B cell (primary cell): ENCODE measurements around the gene BANP. TPM values are rescaled to one million over a fixed set of nuclear protein-coding genes. Genes with fewer than 3 reads are reported as not detected.
"Not testable (repeated sequence)": the region's sequence is repeated elsewhere in the genome, so short reads cannot be mapped to it uniquely, and the experiment has no call there.

Source experiments
- ATAC-seq: fragments of 200-7000 bp; cut with Tn5 transposase; one replicate; pipeline ENCODE4 v1.10.0; 2021; ENCODE audit warnings: low read depth, mild to moderate bottlenecking, moderate number of reproducible peaks, moderate library complexity
- CTCF ChIA-PET: fragments of 350-600 bp; sonication (Branson Sonifier 250); formaldehyde crosslinking; loops from one replicate; lab custom pipeline; 2021; ENCODE audit warnings: antibody characterized with exemption, inconsistent platforms; lab: Charles Lee
- POLR2A ChIA-PET: fragments of 350-600 bp; sonication (Branson Sonifier 250); formaldehyde crosslinking; loops from one replicate; lab custom pipeline; 2021; ENCODE audit warnings: antibody characterized with exemption; lab: Charles Lee
- DNase-seq: peaks from one replicate; pipeline ENCODE4 v3.0.0; 2013
- H2AFZ ChIP-seq: 2 replicates; pipeline ENCODE4 v1.6.1; 2012; ENCODE audit warnings: mild to moderate bottlenecking, low read depth, low read length; ENCODE audit not compliant: insufficient read depth, poor library complexity, severe bottlenecking
- H3K27ac ChIP-seq, 2 donors: 1 replicate in 1 of 2; 2 replicates in 1 of 2; pipeline ENCODE4 v1.5.1; 2012 to 2013; ENCODE audit warnings: low read length in 2 of 2, mild to moderate bottlenecking in 2 of 2, moderate library complexity in 1 of 2
- H3K27me3 ChIP-seq, 4 experiments: fragments of 200-600 bp in 1 of 4; sonication (generic) in 1 of 4; replicated peaks in 1 of 4; 1 replicate in 2 of 4; 2 replicates in 2 of 4; pipeline versions ENCODE4 v1.6.1 to v1.7.0; 2013 to 2016; ENCODE audit warnings: low read length in 3 of 4, mild to moderate bottlenecking in 2 of 4, mixed read lengths in 1 of 4, moderate library complexity in 1 of 4; ENCODE audit not compliant: insufficient read depth in 4 of 4, control insufficient read depth in 3 of 4; ENCODE audit errors: control extremely low read depth in 1 of 4
- H3K36me3 ChIP-seq, 2 experiments: replicated peaks in 1 of 2; 1 replicate in 1 of 2; 2 replicates in 1 of 2; pipeline versions ENCODE4 v1.6.1 to v1.7.1; 2013; ENCODE audit warnings: low read length in 1 of 2; ENCODE audit not compliant: insufficient read depth in 2 of 2, control insufficient read depth in 1 of 2; ENCODE audit errors: control extremely low read depth in 1 of 2, extremely low read depth in 1 of 2
- H3K4me1 ChIP-seq, 2 donors: fragments of 200-600 bp in 1 of 2; sonication (generic) in 1 of 2; 1 replicate in 1 of 2; 2 replicates in 1 of 2; pipeline versions ENCODE4 v1.5.1 to v1.6.1; 2013 to 2017; ENCODE audit warnings: low read length in 2 of 2; ENCODE audit not compliant: control insufficient read depth in 2 of 2, insufficient read depth in 2 of 2
- H3K4me2 ChIP-seq: replicated peaks from 2 replicates; pipeline ENCODE3; 2012; ENCODE audit warnings: mild to moderate bottlenecking, low read depth, low read length; ENCODE audit not compliant: poor library complexity, severe bottlenecking
- H3K4me3 ChIP-seq, 5 experiments: fragments of 200-600 bp in 1 of 5; sonication (generic) in 1 of 5; 1 replicate in 3 of 5; 2 replicates in 2 of 5; pipeline versions ENCODE4 v1.5.1 to v1.7.0; 2011 to 2016; ENCODE audit warnings: low read length in 4 of 5, mild to moderate bottlenecking in 4 of 5, low read depth in 2 of 5, control low read depth in 1 of 5, moderate library complexity in 1 of 5; ENCODE audit not compliant: insufficient read depth in 1 of 5; ENCODE audit errors: control extremely low read depth in 1 of 5, extremely low read depth in 1 of 5
- H3K79me2 ChIP-seq: fragments of 200-600 bp; sonication (generic); one replicate; pipeline ENCODE4 v1.6.0; 2016; ENCODE audit warnings: low read length; ENCODE audit not compliant: control insufficient read depth, insufficient read depth
- H3K9ac ChIP-seq: fragments of 200-600 bp; sonication (generic); 2 replicates; pipeline ENCODE4 v1.6.1; 2017; ENCODE audit warnings: mild to moderate bottlenecking, low read length, moderate library complexity
- H3K9me3 ChIP-seq, 3 donors: one replicate each; pipeline versions ENCODE4 v1.6.1 to v1.7.1; 2013; ENCODE audit warnings: low read length in 2 of 3; ENCODE audit not compliant: control insufficient read depth in 2 of 3, insufficient read depth in 1 of 3; ENCODE audit errors: control extremely low read depth in 1 of 3
- H4K20me1 ChIP-seq: 2 replicates; pipeline ENCODE4 v1.6.0; 2012; ENCODE audit warnings: mild to moderate bottlenecking, low read length; ENCODE audit not compliant: insufficient read depth, control insufficient read depth, poor library complexity, severe bottlenecking
- H3K27ac Mint-ChIP-seq: one replicate; pipeline ENCODE4 v1.8.0; 2021; ENCODE audit warnings: mixed read lengths
- H3K27me3 Mint-ChIP-seq: one replicate; pipeline ENCODE4 v1.8.0; 2021; ENCODE audit warnings: mixed read lengths
- H3K4me1 Mint-ChIP-seq: one replicate; pipeline ENCODE4 v1.8.0; 2021; ENCODE audit warnings: mixed read lengths
- H3K4me3 Mint-ChIP-seq: one replicate; pipeline ENCODE4 v1.8.0; 2021; ENCODE audit warnings: mixed read lengths
- H3K9me3 Mint-ChIP-seq: one replicate; pipeline ENCODE4 v1.8.0; 2022; ENCODE audit warnings: mixed read lengths; ENCODE audit not compliant: insufficient read depth
- EZH2 ChIP-seq: IDR thresholded peaks from 2 replicates; pipeline ENCODE4 v1.6.1; 2012; ENCODE audit warnings: borderline replicate concordance, low read depth, mild to moderate bottlenecking, moderate library complexity, low read length; ENCODE audit not compliant: insufficient read depth, poor library complexity, severe bottlenecking
- WGBS: methylation state at CpG from one replicate; pipeline ENCODE4 v1.1.5; 2013; ENCODE audit warnings: missing lambda C conversion rate; ENCODE audit not compliant: insufficient coverage; 5-methylcytosine and 5-hydroxymethylcytosine counted together
- intact Hi-C: fragments of 100-400 bp; cut with micrococcal nuclease; formaldehyde crosslinking; loops from one replicate; pipeline ENCODE4 v1.10.0; 2022
- polyA plus RNA-seq: library from polyadenylated mRNA; depleted of rRNA; stranded (reverse); fragments of >200 nt; gene quantifications from 2 replicates; pipeline ENCODE4 v1.2.3, GENCODE V29; 2012
- total RNA-seq, 2 donors: library from RNA; stranded (reverse); fragments of 120-200 nt in 1 of 2; gene quantifications; 1 replicate in 1 of 2; 2 replicates in 1 of 2; pipeline versions ENCODE4 v1.2.3 to v1.2.4, GENCODE V29; 2013 to 2022
- TF ChIP-seq, protein P1 (sequence below): fragments of 200-600 bp; IDR thresholded peaks from one replicate; pipeline ENCODE4 v1.8.0; 2022; ENCODE audit warnings: antibody characterized with exemption, mild to moderate bottlenecking

Gene BANP
- total and polyA plus RNA-seq, 2 donors (not counting 1 experiment from before 2014, with no cell fraction given) = 44.4 to 181 TPM

DNA sequence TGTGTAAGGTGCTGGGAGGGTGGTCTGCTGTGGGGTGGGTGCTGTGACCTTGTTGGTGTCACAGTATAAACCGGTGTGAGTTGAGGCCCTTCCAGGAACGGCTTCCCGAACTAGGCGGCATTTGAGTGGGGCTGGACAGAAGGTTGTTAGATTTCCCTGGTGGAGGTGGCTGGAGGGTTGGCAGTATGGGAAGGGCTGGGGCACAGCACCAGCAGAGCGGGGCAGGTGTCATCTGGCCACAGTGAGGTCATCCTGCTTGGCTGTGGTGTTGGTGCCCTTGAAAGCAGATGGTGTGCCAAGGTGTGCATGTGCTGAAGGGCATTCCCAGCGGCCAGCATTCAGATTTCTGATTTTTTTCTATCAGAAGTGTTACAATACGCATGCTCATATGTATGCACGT is 28.1 kb downstream of the BANP start:
- Histone ChIP-seq H3K4me3 (no peak overlapping the region), H3K9ac (no peak overlapping the region), H2AFZ (no peak overlapping the region), H3K79me2 (peaks cover 24% of the 10 kb centered on the region), H3K27me3 (no peaks in the 10 kb centered on the region), H3K36me3 (peaks cover 4 to 42% of the 10 kb centered on the region in 2 experiments), H3K4me1 (peaks cover 0 to 3% of the 10 kb centered on the region in 2 donors), H3K4me2 (no peak overlapping the region), H3K9me3 (no peaks in the 10 kb centered on the region), H4K20me1 (peaks cover 39% of the 10 kb centered on the region), H3K27ac (no peak overlapping the region)
- CTCF ChIA-PET = no interaction called here
- Mint-ChIP-seq H3K4me3 (no peak overlapping the region), H3K27ac (peak overlapping the region; percentile 5), H3K4me1 (peaks cover 21% of the 10 kb centered on the region), H3K27me3 (no peaks in the 10 kb centered on the region), H3K9me3 (no peaks in the 10 kb centered on the region)
- 97% methylated on average over 5 of the region's 8 CpGs for WGBS
- DNase-seq (no peak), ATAC-seq (no peak)
- TF ChIP-seq EZH2 = no peak
- TF ChIP-seq, protein P1, sequence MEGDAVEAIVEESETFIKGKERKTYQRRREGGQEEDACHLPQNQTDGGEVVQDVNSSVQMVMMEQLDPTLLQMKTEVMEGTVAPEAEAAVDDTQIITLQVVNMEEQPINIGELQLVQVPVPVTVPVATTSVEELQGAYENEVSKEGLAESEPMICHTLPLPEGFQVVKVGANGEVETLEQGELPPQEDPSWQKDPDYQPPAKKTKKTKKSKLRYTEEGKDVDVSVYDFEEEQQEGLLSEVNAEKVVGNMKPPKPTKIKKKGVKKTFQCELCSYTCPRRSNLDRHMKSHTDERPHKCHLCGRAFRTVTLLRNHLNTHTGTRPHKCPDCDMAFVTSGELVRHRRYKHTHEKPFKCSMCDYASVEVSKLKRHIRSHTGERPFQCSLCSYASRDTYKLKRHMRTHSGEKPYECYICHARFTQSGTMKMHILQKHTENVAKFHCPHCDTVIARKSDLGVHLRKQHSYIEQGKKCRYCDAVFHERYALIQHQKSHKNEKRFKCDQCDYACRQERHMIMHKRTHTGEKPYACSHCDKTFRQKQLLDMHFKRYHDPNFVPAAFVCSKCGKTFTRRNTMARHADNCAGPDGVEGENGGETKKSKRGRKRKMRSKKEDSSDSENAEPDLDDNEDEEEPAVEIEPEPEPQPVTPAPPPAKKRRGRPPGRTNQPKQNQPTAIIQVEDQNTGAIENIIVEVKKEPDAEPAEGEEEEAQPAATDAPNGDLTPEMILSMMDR = no peak
- POLR2A ChIA-PET = no interaction called here
- intact Hi-C loops = no loop called here

DNA sequence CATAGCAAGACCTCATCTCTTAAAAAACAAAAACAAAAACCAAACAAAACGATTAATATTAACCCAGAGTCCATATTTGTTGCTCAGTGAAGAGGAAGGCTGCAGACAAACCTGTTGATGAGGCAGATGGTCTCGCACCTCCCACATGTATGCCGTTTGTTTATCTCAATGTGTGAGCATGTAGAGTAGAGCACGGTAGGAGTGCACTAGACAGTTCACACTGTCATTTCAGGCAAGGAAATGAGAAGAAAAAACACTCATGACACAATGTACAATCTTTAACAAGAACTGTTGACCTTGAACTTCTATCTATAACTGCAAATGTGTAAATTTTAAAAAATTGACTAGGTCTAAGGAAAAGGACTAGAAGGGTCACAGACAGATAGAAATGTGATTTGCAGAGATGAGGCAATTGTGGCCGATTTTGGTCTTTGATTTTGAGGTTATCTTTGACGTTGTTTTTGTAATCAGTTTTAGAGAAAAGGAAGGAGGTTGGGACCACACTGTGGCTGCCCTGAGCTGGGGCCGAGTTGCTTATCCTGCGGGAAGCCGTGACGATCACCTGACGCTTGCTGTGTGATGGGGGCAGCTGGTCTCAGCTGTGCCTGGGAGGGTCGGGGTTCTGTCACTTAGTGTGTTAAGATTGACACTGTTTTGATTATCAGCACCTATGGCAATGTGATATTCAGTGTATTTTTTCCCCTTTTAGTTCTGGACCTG is 28.8 kb downstream of the BANP start:
- POLR2A ChIA-PET, DNase-seq, H3K4me3 Mint-ChIP-seq, H2AFZ ChIP-seq, H3K4me2 ChIP-seq, H3K4me3 ChIP-seq, ATAC-seq, H3K9me3 Mint-ChIP-seq, CTCF ChIA-PET, H3K27ac ChIP-seq, intact Hi-C loops, H3K4me1 ChIP-seq, H3K27me3 ChIP-seq, H3K9me3 ChIP-seq, H3K27me3 Mint-ChIP-seq, H3K9ac ChIP-seq: not testable (repeated sequence)
- WGBS = 85% methylated on average over 4 of the region's 12 CpGs
- peak overlapping the region; percentile 37 for H3K27ac Mint-ChIP-seq
- Histone ChIP-seq H3K36me3 (peaks cover 4 to 45% of the 10 kb centered on the region in 2 experiments), H3K79me2 (peaks cover 17% of the 10 kb centered on the region), H4K20me1 (peaks cover 32% of the 10 kb centered on the region)
- H3K4me1 Mint-ChIP-seq = peaks cover 19% of the 10 kb centered on the region

DNA sequence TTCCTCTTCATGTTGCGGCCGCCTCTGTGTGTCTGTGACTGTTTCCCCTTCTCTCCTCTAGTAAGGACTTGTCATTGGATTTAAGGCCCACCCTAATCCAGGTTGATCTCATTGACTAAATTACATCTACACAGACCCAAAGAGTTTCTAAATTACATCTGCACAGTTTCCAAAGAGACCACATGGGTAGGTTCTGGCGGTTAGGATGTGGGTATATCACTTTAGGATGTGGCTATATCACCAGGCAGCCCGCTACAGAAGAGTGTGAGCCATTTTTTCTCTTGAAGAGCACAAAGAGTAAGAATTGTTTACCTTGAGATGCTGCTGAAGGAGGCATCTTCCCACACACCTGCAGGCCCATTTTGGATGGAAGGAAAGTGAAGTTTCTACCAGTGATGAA is 30.1 kb downstream of the BANP start:
- H3K4me3 Mint-ChIP-seq, POLR2A ChIA-PET, H3K9me3 ChIP-seq, ATAC-seq, H3K27ac Mint-ChIP-seq, H3K4me2 ChIP-seq, H3K4me3 ChIP-seq, H3K27me3 ChIP-seq, H2AFZ ChIP-seq, H3K9me3 Mint-ChIP-seq, H3K27ac ChIP-seq, intact Hi-C loops, H3K27me3 Mint-ChIP-seq, DNase-seq, H3K9ac ChIP-seq, H3K4me1 ChIP-seq, CTCF ChIA-PET: not testable (repeated sequence)
- H3K4me1 Mint-ChIP-seq = peaks cover 29% of the 10 kb centered on the region
- Histone ChIP-seq H3K36me3 (peaks cover 4 to 52% of the 10 kb centered on the region in 2 experiments), H4K20me1 (peaks cover 29% of the 10 kb centered on the region), H3K79me2 (peaks cover 17% of the 10 kb centered on the region)
- 100% methylated on average over 2 of the region's 4 CpGs for WGBS
